HG02623 (cell line): ENCODE results near the gene SKIC2.
"Not testable (repeated sequence)": the region's sequence is repeated elsewhere in the genome, so short reads cannot be mapped to it uniquely, and the experiment has no call there.

Experiments
- ATAC-seq: cut with Tn5 transposase; IDR thresholded peaks from one replicate; pipeline ENCODE4 v1.9.1; 2021; ENCODE audit warnings: moderate library complexity; ENCODE audit not compliant: unreplicated experiment

Gene SKIC2

GRCh38 chr6:31968791-31969711 lies 10.1 kb downstream of the SKIC2 start:
- ATAC-seq, result no peak

- no peak for ATAC-seq
Measured at GRCh38 chr6:31969712-31970603, 11.0 kb downstream of the SKIC2 start.

GRCh38 chr6:31970604-31971271 lies 11.8 kb downstream of the SKIC2 start:
- ATAC-seq, result no peak

GRCh38 chr6:31971279-31971992 lies 12.5 kb downstream of the SKIC2 start:
- no peak for ATAC-seq

- peak; percentile 79 for ATAC-seq
Measured at GRCh38 chr6:31971993-31972708, 13.2 kb downstream of the SKIC2 start, which contains the start of gene DXO. TSS of gene DXO (minus strand) at chr6:31972138. CDS start at chr6:31971675, 463 bp downstream.

- ATAC-seq, result no peak
Measured at GRCh38 chr6:31972709-31973350, 13.9 kb downstream of the SKIC2 start.

GRCh38 chr6:31976065-31976464 lies 17.1 kb downstream of the SKIC2 start:
- ATAC-seq, result not testable (repeated sequence)

- no peak for ATAC-seq
Measured at GRCh38 chr6:31977816-31978431, 18.9 kb downstream of the SKIC2 start.

- ATAC-seq, result no peak
Measured at GRCh38 chr6:31978831-31979230, 19.9 kb downstream of the SKIC2 start.

- no peak for ATAC-seq
Measured at GRCh38 chr6:31979238-31979898, 20.4 kb downstream of the SKIC2 start.

GRCh38 chr6:31980195-31980876 lies 21.4 kb downstream of the SKIC2 start:
- ATAC-seq, result not testable (repeated sequence)

- not testable (repeated sequence) for ATAC-seq
Measured at GRCh38 chr6:31980998-31981397, 22.0 kb downstream of the SKIC2 start.

- ATAC-seq, result not testable (repeated sequence)
Measured at GRCh38 chr6:31981744-31982143, 22.8 kb downstream of the SKIC2 start, which contains the start of gene C4A. TSS of gene C4A (plus strand) at chr6:31982057. CDS start at chr6:31982108, 51 bp downstream.

- not testable (repeated sequence) for ATAC-seq
Measured at GRCh38 chr6:31989363-31989762, 30.4 kb downstream of the SKIC2 start.

- ATAC-seq, result not testable (repeated sequence)
Measured at GRCh38 chr6:31994421-31994820, 35.4 kb downstream of the SKIC2 start.

GRCh38 chr6:31996385-31996784 lies 37.4 kb downstream of the SKIC2 start:
- not testable (repeated sequence) for ATAC-seq

GRCh38 chr6:32002546-32003268 lies 43.7 kb downstream of the SKIC2 start:
- not testable (repeated sequence) for ATAC-seq
